Gastroesophageal sphincter (tissue), 3 donors: ENCODE data around the gene MTRR.

Experiments
- CTCF ChIP-seq, 4 experiments: fragments of 200-600 bp in 2 of 4; fragments of 450-650 bp in 2 of 4; sonication (generic) in 1 of 4; IDR thresholded peaks; one replicate each; pipeline ENCODE4 v1.5.1; 2017 to 2019; ENCODE audit warnings: antibody characterized with exemption in 4 of 4, mild to moderate bottlenecking in 2 of 4, moderate library complexity in 2 of 4
- EP300 ChIP-seq: sonication (generic); formaldehyde crosslinking; IDR thresholded peaks from one replicate; pipeline ENCODE4 v1.6.1; 2017; ENCODE audit warnings: antibody characterized with exemption, mild to moderate bottlenecking
- POLR2A ChIP-seq, 2 donors: fragments of 450-650 bp; IDR thresholded peaks; one replicate each; pipeline ENCODE4 v1.6.1; 2017; ENCODE audit warnings: antibody characterized with exemption in 2 of 2, mild to moderate bottlenecking in 2 of 2, moderate library complexity in 1 of 2
- POLR2AphosphoS5 ChIP-seq: sonication (generic); formaldehyde crosslinking; IDR thresholded peaks from one replicate; pipeline ENCODE4 v1.6.1; 2017; ENCODE audit warnings: antibody characterized with exemption

- TF ChIP-seq POLR2A (IDR thresholded peaks at IDR 0.05) (peak; percentile 61 to 70), CTCF (IDR thresholded peaks at IDR 0.05) (peak in 2 of 4 experiments; percentile 8 to 19), POLR2AphosphoS5 (peak; percentile 91), EP300 (no peak)
Observed at GRCh38 chr5:7868773-7869473, at the start of gene MTRR, which contains the start of gene FASTKD3.
